AG08396 (cell line): ENCODE measurements around the gene SRGAP1.

ENCODE experiments used
- DNase-seq: peaks from one replicate; pipeline ENCODE4 v3.0.0; 2012; ENCODE audit warnings: low spot score, mixed read lengths

The SRGAP1 gene

DNA sequence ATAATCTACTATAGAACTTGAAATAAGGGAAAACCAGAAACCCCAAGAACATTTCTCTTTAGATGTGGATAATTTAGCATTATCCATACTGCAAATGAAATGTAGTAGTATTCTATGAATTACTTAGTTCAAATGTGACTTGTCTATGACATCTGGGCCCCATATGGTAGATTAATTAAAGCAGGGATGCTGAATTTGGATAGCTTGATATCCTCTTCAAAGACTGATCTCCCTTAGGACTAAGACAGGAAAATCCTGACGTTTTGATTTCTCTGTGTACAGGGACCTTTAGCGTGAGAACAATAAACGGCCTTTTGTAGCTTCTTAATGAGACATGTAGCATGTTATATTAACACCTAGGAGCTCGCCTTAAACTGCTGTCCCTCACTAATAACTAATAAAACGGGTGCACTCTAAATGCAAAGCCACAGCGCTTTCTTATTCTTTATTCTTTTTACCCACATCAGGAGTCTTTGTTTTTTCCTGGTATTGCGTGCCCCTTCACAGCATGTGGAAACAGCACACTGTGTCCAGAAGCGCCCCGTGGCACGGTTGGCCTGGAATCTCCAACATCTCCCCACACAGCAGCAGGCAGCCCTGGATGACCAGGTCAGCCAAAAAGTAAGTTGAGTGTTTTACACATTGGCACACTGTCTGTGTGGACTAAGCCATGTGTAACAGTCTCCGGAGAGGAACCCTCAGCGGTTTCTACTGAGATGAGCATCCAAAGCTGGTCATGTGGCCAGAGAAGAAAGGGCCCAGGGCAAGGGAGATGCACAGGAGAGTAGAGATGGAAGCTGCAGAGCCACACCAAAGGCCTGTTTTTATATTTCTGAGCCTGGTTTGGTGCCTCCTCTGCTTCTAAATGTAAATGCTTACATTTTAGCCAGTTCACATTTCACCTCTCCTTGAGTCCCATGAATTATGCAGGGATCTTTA is 93.1 kb downstream of the SRGAP1 start:
- DNase-seq: no peak

DNA sequence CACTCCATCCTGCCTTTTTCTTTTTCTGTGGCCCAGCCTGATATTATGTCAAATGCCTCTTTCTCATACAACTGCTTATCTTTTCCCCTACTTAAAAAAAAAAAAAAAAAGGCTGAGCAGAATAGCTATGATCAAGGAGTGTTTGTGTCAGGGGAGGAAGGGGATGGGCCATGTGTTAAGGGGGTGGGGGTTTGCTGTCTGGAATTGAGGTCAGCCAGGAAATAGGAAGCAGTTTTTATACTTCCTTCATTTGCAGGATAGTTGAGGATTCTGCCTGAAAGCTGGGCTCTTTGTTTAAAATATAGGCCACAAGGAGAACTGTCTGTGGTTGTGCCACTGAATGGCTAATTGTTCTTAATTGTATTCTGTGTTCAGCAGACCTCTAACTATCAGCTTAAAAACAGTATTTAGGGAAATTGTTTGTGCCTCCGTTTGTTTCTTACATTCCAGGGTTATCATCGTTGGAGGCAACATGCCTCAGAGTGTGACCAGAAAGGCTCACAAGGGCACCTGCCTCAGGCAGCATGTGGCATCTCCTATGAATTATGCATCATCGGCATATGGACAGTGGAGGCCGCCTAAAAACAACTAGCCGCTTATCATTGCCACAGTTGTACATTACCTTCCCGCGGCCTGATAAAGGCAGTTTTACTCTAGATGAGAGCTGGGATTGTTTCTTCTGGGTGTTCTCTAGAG is 96.0 kb downstream of the SRGAP1 start:
- DNase-seq: no peak

DNA sequence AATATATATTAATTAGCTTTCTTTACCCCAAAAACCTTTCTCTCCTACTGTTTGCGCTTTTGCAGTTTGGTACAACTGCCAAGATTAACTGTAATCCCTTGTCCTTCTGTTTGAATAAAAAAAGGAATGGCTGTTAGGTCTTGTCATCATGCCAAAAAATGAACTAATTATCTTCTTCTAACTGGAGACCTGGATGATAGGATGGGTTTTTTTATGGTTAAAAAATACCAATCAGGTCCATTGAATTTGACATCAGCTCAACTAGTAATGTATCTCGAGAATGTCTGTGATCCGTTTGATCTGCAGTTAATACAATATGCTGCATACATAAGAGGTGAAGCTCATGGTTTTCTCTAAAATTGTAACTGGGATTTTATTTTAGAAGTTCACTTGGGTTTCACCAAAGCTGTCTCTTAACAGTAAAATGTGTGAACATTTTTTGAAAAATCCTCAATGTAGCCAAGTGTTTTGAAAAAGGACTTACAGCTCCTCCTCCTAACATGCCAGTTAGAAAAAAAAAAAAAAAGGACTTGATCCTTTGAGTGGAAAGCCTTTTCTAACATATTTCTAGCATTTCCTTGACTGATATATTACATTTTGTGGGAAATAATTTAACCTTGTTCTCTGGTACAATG is 96.8 kb downstream of the SRGAP1 start:
- no peak for DNase-seq

DNA sequence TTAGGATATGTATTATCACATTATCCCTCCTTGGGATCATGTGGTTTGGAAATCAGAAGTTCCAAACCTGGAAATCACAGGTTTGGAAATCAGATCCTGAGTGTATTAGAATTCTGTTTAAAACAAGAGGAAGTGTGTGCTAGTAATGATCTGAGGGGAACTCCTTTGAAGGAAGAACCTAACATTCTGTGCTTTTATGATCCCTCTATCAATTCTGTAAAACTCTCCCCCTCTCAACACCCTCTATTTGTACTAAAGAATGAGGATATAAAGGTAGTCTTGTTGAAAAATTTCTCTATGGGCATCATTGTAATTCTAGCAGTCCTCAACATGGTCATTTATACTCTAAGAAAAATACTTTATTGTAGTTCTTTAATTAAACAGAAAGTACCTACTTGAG is 97.4 kb downstream of the SRGAP1 start:
- DNase-seq: no peak

DNA sequence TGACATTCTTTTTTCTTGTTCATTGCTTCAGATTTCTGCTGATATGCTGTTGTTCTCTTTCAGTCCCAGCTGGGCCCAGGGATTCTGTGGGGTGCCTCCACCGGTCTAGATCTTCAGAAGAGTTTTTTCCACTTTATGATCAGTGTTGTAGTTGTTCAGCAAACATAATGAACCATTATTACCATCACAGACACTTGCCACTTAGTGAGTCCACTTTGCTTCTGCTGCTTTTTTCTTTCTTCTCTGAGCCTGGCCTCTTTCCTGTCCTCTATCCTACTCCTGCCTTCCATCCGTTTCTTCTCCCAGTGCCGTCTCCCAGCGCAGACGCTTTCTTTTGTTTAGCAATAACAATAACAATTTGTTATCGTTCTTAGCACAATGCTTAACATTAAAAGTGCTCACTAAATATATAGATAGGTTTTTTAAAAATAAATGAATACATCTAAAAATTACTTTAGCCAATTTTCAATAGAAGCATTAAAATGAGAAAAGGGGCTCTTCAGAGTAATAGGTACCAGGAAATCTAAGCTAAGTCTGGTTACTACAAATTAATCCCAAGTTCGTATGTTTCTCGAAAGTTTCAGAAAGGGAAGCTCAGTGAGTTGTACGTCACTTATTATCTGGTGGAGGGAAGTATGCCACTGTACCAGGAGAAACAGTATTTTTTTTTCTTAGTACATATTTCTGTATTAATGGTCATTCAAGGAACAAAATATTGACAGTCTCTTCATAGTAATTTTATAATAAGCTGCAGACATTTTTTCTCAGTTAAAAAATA is 98.2 kb downstream of the SRGAP1 start:
- DNase-seq: no peak

DNA sequence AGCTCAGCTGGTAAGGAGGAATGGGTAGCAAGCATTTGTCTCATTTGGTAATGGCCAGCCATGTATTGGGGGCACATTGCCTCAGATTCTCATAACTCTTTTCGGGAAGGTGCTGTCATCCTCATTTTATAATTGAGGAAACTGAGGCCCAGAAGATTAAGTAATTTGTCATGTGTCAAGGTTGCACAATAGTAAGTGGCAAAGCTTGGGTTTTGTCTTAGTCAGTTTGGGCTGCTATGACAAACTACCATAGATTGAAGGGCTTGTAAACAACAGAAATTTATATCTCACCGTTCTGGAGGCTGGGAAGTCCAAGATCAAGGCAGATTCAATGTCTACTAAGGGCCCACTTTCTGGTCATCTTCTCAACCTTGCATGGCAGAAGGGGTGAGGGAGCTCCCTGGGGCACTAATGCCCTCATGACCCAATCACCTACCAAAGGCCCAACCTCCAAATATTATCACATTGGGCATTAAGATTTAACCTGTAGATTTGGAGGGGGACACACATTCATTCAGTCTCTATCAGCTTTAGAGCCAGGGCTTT is 99.6 kb downstream of the SRGAP1 start:
- no peak for DNase-seq

DNA sequence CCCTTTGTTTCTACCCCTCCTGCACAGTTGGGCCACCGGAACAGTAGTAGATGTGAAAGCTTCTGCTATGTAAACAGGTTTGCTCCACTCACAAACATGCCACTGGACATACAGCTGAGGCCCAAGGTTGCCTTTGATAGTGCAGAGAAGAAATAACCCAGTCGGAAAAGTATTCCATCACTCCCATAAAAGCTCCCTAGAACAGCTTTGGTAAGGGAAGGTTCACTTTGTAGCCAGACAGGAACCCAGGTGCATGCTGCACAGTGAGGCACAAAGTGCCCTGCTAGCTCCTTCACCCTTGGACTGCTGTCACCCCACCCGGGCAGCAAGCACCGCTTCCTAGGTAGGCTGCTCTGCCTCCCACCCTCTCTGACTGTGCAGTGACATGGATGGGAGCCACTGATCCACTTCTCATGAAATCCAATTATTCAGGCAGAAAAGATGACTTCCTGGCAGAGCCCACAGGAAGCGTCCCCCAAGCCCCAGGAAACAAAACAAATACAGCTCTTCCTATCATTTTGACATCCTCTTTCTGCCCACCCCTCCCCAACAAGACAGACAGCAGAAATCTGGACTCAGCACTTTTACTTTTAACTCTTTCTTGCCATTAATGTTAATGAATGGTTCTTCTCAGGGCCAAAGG is 100.2 kb downstream of the SRGAP1 start:
- DNase-seq: no peak

DNA sequence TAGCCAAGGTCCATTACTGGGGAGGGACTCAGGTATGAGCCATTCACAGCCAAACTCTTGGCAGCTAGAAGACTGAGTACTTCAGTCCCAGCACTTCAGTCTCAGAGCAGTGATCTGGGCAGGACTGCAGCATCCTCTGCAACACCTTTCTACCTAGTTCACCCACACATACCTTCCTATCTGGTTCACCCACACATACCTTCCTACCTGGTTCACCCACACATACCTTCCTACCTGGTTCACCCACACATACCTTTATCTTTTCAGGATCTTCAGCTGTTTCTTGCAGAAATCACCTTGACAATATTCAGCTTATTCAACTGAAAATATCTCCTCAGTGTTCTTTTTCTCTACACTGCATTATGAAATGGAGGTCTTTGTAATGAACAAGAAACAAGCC is 101.3 kb downstream of the SRGAP1 start:
- no peak for DNase-seq

DNA sequence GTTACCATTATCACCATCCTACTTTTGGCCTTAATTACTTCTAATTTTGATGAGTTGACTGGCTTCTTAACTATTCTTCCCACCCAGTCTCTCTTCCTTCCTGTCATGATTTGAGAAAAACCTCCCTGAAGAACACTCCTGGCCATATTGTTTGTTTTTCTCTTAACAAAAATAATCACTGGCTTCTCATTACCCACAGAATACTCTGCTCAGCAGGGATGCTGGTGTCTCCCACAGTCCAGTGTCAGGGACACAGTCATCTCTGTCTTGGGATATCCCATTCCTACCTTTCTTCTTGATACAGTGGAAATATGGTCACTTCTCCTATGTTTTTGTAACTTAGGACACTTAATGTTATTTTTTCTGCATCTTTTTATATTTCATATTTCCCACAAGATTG is 103.7 kb downstream of the SRGAP1 start:
- DNase-seq: no peak

DNA sequence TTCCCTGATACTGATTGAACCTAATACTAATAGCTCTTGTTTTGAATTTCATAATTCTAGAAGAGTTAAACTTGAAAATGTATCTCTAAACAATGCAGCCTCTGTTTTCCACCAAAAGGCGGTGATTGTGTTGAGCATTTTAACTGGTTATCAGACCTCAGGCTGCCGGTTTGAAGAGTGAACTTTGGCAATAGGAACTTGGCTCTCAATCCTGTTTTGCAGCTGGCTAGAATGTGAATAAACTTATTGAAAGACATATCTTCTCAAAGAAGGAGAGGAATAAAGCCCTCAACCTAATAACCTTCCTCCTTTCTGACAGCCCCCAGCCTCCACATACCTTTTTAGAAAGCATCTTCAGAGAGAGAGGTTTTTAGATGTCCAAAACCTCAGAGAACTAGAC is 105.4 kb downstream of the SRGAP1 start:
- DNase-seq: no peak

DNA sequence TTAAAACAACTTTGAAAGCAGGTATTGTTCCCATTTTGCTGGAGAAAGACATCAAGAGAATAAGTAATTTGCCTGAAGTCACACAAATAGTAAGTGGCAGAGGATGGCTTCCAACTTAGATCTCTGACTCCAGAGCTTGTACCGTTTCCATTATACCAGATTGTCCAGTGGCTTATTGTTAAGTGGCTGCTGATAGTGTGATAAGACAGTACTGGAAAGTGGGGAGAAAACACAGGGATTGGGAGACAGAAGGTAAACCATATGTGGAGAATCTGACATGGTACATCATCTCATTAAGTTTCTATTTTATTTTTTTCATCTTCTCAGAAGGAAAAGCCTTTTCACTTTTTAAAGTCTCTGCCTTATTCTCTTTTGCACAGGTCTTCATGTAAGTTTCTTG is 108.5 kb downstream of the SRGAP1 start:
- DNase-seq: no peak

DNA sequence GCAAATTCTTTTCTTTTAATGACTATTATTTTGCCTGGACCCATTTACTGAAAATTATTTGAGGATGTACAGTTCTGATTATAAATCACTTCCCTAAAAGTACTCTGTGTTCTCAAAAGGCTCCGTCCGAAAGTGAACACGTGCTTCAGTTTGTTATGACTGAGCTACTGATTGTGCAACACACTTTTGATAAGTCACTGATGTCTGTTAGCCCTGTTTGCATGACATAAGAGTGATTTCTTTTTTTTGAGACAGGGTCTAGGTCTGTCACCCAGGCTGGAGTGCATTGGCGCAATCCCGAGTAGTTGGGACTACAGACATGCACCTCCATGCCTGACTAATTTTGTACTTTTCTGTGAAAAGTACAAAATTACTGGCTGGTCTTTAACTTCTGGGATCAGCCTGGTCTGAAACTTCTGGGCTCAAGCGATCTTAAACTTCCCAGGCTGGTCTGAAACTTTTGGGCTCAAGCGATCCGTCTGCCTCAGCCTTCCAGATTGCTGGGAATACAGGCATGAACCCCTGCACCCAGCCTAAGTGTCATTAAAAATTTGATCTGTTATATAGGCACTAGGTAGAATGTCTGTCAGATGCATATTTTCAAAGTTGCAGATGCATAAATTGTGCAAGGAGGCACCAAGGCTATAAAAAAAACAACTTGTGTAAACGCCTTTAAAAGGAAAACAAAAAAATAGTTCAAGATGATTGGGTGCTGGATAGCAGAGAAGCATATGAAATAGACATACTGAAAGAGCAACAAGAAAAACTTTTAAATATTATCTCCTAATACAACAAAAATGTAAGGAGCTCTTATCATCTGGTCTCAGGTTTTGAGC is 111.5 kb downstream of the SRGAP1 start:
- DNase-seq: peak; percentile 15

DNA sequence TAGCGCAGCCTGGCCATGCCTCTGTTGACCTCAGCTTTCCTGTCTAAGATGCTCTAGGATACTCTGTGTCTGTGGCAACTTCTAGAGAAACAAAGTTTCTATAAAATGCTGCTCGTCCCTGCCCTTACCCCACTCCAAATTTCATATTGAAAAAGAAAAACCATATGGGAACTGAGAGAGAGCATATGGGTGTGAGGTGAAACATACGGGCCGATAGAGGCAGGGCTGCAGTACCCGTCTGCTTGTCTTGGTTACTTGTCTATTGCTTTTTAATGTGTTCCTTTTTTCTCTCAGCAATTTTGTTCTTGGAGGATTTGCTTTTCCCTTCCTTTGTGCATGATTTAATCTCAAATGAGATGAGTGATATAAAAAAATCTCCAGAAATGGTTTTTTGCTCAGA is 113.0 kb downstream of the SRGAP1 start:
- no peak for DNase-seq

DNA sequence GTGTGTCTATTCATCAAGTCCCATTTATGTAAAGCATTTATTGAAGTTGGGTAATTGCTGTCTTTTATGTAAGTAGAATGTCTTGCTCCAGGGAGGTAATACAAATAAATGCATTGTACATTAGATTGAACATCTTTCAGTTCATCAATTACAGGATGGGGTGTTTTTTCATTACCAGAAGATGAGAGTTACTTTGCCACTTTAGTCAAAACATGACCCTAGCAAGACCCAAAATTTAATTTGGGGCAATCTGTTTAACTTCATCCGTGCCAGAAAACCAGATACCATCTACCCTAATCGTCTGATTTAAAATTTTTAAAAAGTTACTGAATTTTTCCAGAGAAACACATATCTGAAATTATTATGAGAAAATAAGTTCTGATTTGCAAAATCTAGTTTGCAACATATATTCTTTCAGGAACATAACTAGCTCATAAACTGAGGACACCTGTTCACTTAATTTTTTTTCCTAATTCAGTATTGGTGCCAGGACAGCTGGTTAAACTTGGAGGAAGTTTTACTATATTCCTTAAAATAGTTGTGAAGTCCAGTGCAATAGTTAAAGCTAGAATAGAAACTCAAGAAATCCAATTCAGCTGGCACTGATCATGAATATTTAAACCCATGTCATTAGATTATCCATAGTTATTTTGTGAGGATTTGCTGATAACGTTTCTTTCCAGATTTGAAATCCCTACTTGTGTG is 114.5 kb downstream of the SRGAP1 start:
- no peak for DNase-seq

DNA sequence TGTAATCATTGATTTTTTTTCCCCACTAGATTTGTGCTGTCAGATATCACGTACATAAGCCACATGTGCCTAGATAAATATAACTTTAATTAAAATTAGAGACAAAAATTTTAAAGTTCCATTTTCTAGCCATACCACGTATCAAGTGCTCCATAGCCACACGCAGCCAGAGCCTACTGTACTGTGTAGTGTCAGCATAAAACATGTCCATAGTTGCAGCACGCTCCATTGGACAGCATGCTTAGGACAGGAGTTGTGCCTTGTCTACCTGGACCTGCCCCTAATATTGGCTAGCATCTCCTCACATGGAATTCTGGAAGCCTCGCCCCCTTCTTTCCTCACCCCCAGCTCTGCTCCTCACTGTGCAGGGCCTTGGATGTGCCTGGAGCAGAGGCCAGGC is 116.5 kb downstream of the SRGAP1 start:
- no peak for DNase-seq

DNA sequence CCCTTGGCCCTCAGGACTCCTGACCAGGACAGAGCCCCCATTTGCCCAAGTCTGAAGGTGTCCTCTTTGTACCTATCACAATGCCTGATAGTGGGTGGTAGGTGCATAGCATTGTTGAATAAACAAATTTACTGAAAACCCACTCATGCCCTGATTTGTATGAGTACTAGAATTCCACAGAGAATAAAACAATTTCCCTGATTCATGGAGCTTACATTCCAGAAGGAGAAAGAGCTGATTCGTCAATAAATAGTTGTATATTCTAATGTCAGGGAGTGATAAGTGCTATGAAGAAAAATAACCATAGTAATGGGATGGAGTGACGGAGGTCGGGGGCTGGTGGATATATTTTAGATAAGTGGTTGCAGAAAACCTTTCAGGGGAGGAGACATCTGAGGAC is 117.0 kb downstream of the SRGAP1 start:
- DNase-seq: no peak

DNA sequence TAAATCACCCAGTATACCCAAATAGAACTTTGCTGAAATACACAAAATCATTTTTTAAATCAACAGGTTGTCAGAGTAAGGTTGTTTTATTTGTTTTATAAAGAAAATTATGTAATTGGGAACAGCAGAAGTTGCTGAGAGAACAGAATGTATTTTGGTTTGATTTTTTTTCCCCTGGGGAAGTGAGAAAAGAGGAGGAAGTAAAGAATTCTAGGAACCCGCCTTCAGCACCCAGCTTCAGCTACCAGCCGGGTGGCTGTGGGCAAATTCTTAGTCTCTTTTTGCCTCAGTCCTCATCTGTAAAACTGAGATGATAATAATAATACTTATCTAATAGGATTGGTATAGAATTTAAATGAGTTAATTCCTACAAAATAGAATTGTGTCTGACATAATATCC is 119.4 kb downstream of the SRGAP1 start:
- no peak for DNase-seq

DNA sequence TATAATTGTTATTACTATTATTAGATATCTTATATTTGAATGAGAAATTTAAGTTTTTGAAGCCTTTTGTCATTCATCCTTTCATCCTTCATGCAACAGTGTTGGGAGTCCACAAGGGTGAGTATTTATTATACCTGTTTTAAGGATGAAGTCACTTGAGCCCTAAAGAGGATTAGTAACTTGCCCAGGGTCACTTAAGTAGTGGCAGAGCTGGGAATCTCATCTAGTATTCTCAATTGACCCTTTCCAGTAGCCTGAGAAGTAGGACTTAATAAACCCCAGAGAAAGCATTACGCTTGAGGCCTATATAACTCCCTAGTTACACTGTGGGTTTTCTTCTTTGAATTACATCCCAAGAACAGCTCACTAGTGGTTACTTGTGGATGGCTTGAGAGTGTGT is 119.8 kb downstream of the SRGAP1 start:
- DNase-seq: no peak

DNA sequence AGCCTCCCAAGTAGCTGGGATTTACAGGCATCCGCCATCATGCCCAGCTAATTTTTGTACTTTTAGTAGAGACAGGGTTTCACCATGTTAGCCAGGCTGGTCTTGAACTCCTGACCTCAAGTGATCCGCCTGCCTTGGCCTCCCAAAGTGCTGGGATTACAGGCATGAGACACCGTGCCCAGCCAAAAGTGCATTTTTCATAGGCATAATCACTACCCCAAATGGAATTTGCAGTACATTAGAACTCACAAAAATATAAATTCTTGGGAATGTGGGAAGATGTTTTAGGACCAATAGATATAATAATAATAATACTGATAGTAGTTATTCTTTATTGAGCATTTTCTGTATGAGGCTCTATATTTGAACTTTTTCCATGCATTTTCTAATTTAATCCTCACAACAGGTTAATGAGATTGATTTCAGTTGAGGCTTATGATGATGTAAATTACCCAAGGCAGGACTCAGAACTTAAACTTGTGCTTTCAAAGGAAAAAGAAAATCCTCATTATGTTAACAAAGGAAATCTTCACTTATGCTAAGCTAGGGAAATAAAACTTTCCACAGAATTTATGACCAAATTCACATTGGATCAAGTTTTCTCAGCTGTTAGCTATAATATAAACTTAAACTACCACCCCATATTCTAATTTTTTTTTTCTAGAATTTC is 121.6 kb downstream of the SRGAP1 start:
- no peak for DNase-seq
